SU-DHL-6 (cell line): Measurements from ENCODE around the gene UMAD1.

ENCODE experiments used
- CTCF ChIP-seq: fragments of 200-600 bp; sonication (generic); IDR thresholded peaks from one replicate; pipeline ENCODE4 v1.5.1; 2017; ENCODE audit warnings: antibody characterized with exemption, mild to moderate bottlenecking, low read length, moderate library complexity; ENCODE audit not compliant: insufficient read depth, poor library complexity, severe bottlenecking
- EZH2phosphoT487 ChIP-seq: fragments of 200-600 bp; sonication (generic), shearing (Covaris generic); conservative IDR thresholded peaks from 2 replicates; pipeline ENCODE4 v1.6.1; 2018; ENCODE audit warnings: mild to moderate bottlenecking, antibody characterized with exemption, low read length, moderate library complexity, mixed read lengths

- TF ChIP-seq CTCF (no peak), EZH2phosphoT487 (no peak)
Observed at GRCh38 chr7:7687800-7688199, 47.2 kb downstream of the UMAD1 start.
